ENCODE measurements around the gene TNS3. TPM values are rescaled to one million over a fixed set of nuclear protein-coding genes. Genes with fewer than 3 reads are reported as not detected.

Gene TNS3
- total and polyA plus RNA-seq, 2 of the 13 experiments (the other 11 are each of a cell fraction or from before 2014, with no cell fraction given), result 52.9 to 55.7 TPM

- TF ChIP-seq ZNF609 (CRISPR knock-in tag; IDR thresholded peaks at IDR 0.05; ENCODE audit: borderline replicate concordance), result peak; percentile 83; the same call in 1 of the 2 replicates
- peak; percentile 21; the same call in 1 of the 2 replicates for TF ChIP-seq BHLHE40 (IDR thresholded peaks at IDR 0.05; ENCODE audit: low read length)
- peak; percentile 63; the same call in 1 of the 2 replicates for TF ChIP-seq SKIL (CRISPR knock-in tag; IDR thresholded peaks at IDR 0.05; ENCODE audit: borderline replicate concordance)
- no peak; the same call in none of the 2 replicates for TF ChIP-seq ATF2 (CRISPR knock-in tag; IDR thresholded peaks at IDR 0.05)
- TF ChIP-seq ZSCAN31 (CRISPR knock-in tag; IDR thresholded peaks at IDR 0.05; ENCODE audit: low read depth), result peak; percentile 19; the same call in 1 of the 2 replicates
- no peak for TF ChIP-seq ZNF841 (CRISPR knock-in tag; IDR thresholded peaks at IDR 0.05; ENCODE audit: borderline replicate concordance)
- TF ChIP-seq ZNF503 (CRISPR knock-in tag; IDR thresholded peaks at IDR 0.05), result peak; percentile 88
- TF ChIP-seq ZIK1 (CRISPR knock-in tag; IDR thresholded peaks at IDR 0.05; ENCODE audit: borderline replicate concordance, low read depth), result no peak
- no peak for TF ChIP-seq FOXP1 (IDR thresholded peaks at IDR 0.05)
- TF ChIP-seq FOXP1 (CRISPR knock-in tag; IDR thresholded peaks at IDR 0.05), result peak; percentile 38; the same call in 1 of the 2 replicates
- TF ChIP-seq MED13 (CRISPR knock-in tag; IDR thresholded peaks at IDR 0.05), result 0 out of 2 replicates have a peak, but pooled peaks have one; percentile 56
- TF ChIP-seq KDM4B (CRISPR knock-in tag; IDR thresholded peaks at IDR 0.05), result no peak
- no peak for TF ChIP-seq HNRNPK (IDR thresholded peaks at IDR 0.05; ENCODE audit: low read depth, low read length, poor library complexity, severe bottlenecking)
Observed at GRCh38 chr7:47576031-47576865, 5.7 kb downstream of the TNS3 start (continued).

All from HepG2 (cell line).